ENCODE measurements around the gene PTPRM.

Gene PTPRM

GRCh38 chr18:8351161-8351560 lies 784.0 kb downstream of the PTPRM start:
- no peak for DNase-seq

GRCh38 chr18:8354304-8354703 lies 787.2 kb downstream of the PTPRM start:
- no peak for DNase-seq

- no peak for DNase-seq
Observed at GRCh38 chr18:8356001-8356400, 788.9 kb downstream of the PTPRM start.

- no peak for DNase-seq
Observed at GRCh38 chr18:8357320-8357719, 790.2 kb downstream of the PTPRM start.

- DNase-seq, result no peak
Observed at GRCh38 chr18:8358033-8358765, 791.1 kb downstream of the PTPRM start.

GRCh38 chr18:8359076-8359475 lies 792.0 kb downstream of the PTPRM start:
- DNase-seq, result no peak

- DNase-seq, result no peak
Observed at GRCh38 chr18:8359481-8359880, 792.4 kb downstream of the PTPRM start.

- no peak for DNase-seq
Observed at GRCh38 chr18:8361941-8362471, 794.9 kb downstream of the PTPRM start.

GRCh38 chr18:8362863-8363262 lies 795.7 kb downstream of the PTPRM start:
- DNase-seq, result no peak

GRCh38 chr18:8364385-8364784 lies 797.3 kb downstream of the PTPRM start:
- no peak for DNase-seq

- no peak for DNase-seq
Observed at GRCh38 chr18:8365006-8365405, 797.9 kb downstream of the PTPRM start.

- DNase-seq, result no peak
Observed at GRCh38 chr18:8365528-8365927, 798.4 kb downstream of the PTPRM start.

- DNase-seq, result no peak
Observed at GRCh38 chr18:8366070-8366469, 799.0 kb downstream of the PTPRM start.

- DNase-seq, result no peak
Observed at GRCh38 chr18:8366656-8367055, 799.5 kb downstream of the PTPRM start.

GRCh38 chr18:8367217-8367988 lies 800.3 kb downstream of the PTPRM start:
- peak; percentile 5 to 13 for DNase-seq

- DNase-seq, result no peak
Observed at GRCh38 chr18:8368512-8369217, 801.5 kb downstream of the PTPRM start.

GRCh38 chr18:8373486-8373885 lies 806.4 kb downstream of the PTPRM start:
- DNase-seq, result no peak

GRCh38 chr18:8374676-8375075 lies 807.6 kb downstream of the PTPRM start:
- no peak for DNase-seq

GRCh38 chr18:8375249-8375648 lies 808.1 kb downstream of the PTPRM start:
- DNase-seq, result no peak

GRCh38 chr18:8376113-8376512 lies 809.0 kb downstream of the PTPRM start:
- DNase-seq, result no peak

GRCh38 chr18:8379187-8379941 lies 812.2 kb downstream of the PTPRM start:
- no peak for DNase-seq

- DNase-seq, result no peak
Observed at GRCh38 chr18:8380006-8380405, 812.9 kb downstream of the PTPRM start.

GRCh38 chr18:8380926-8381325 lies 813.8 kb downstream of the PTPRM start:
- no peak for DNase-seq
